Fibroblast of mammary gland (primary cell): ENCODE measurements around the gene PRPF8.

Source experiments
- DNase-seq: peaks from one replicate; pipeline ENCODE4 v3.0.0-alpha.2; 2010; ENCODE audit warnings: low read depth
- H3K4me3 ChIP-seq: 2 replicates; pipeline ENCODE4 v1.5.1; 2011; ENCODE audit warnings: low read depth, mild to moderate bottlenecking, low read length, moderate library complexity; ENCODE audit not compliant: control insufficient read depth
- CTCF ChIP-seq: conservative IDR thresholded peaks from 2 replicates; pipeline ENCODE4 v1.5.1; 2011; ENCODE audit warnings: low read depth, low read length, inconsistent platforms; ENCODE audit not compliant: control insufficient read depth, insufficient read depth

The PRPF8 gene

DNA sequence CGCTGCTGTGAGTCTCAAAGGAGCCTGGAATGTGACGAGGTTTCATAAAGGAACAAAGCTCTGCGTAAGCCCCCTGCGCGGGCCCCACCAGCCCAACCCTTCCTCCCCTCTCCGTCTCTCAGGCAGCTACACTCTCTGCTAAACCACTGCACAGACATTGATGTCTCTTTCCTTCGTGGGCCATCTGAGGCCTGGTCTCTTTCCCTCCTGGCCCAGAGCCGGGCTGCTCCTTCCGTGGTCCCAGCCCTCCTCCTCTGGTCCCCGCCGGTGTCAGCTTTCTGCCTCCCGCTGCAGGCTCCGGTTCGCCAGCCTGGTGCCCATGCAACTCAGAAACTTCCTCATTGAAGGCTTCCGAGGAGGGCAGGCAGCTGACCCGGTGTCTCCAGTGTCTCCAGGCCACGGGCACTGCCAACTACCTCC, 46.5 kb downstream of the PRPF8 start:
- no peak for TF ChIP-seq CTCF
- no peak overlapping the region for H3K4me3 ChIP-seq
- DNase-seq, result no peak

DNA sequence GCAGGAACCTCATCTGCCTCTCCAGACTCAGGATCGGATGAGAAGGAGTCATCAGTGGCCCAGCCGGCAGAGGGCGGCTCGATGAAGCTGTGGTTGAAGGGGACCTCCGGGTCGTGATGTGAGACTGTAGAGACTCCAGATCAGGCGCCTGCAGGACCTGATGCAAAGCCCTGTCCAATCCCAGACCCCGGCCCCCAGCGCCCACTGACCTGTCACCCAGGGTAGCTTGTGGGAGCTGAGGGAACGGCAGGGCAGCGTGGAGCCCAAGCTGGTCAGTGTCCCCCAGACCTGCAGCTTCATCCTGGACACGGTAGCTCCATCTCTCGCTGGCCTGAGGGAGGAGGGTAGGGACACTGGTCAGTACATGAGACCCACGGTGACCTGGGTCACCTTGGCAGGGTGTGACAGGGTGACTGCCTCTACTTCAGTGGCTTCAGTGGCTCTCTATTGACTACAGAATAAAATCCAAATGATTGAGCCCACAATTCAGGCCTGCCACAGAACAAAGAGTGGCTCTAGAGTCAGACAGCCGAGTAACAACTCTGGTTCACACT, 47.9 kb downstream of the PRPF8 start:
- no peak for DNase-seq

GRCh38 chr17:1635675-1636465, 48.8 kb downstream of the PRPF8 start:
- no peak overlapping the region for H3K4me3 ChIP-seq
- no peak for DNase-seq
- no peak for TF ChIP-seq CTCF

More for the DNA sequence above, 47.9 kb downstream of the PRPF8 start:
- H3K4me3 ChIP-seq, result no peak overlapping the region
- TF ChIP-seq CTCF, result no peak

- H3K4me3 ChIP-seq, result no peak overlapping the region
- no peak for TF ChIP-seq CTCF
- no peak for DNase-seq
These were observed 49.6 kb downstream of the PRPF8 start for GRCh38 chr17:1634841-1635650.

- DNase-seq, result no peak
- no peak for TF ChIP-seq CTCF
- H3K4me3 ChIP-seq, result no peak overlapping the region
These were observed 54.0 kb downstream of the PRPF8 start for GRCh38 chr17:1630662-1631061.

DNA sequence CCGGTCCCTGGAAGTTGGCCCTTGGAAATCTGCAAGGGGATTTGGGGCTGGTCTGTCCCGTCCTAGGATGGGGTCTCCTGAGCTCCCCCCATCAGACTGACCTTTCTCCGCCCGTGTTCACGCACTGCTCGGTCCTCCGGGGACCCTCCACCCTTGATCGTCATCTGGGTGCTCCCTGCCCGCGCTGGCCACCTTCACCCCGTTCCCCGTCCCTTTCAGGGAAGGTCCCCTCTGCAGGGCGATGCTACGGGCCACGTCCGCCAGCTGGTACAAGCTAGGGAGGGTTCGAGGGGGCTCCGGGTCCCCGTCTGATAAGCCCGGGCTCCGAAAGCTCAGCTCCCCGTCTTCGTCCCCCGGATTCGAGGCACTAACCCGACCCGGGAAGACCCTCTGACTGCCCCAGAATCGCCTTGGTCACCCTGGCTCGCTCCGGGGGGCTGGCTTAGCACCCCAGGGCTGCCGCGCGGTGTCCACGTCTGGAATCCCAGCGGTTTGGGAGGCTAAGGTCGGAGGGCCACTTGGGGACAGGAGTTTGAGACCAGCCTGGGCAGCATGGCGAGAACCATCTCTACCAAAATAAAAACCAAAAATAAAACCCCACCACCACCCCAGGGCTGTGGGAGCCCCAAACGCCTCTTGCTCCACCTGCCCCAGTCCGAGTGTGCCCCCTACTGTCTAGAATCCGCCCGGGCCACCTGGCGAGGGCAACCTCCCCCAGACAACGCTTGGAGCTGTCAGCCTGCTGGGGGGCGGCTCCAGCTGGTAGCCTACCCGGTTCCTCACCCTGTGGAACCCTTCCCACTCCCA, 55.0 kb downstream of the PRPF8 start:
- peak; percentile 54 for TF ChIP-seq CTCF
- peak overlapping the region; percentile 52 for H3K4me3 ChIP-seq
- peak; percentile 31 for DNase-seq
